ENCODE results near the gene DAPK1. TPM values are rescaled to one million over a fixed set of nuclear protein-coding genes. Genes with fewer than 3 reads are reported as not detected.

DAPK1 gene
- total RNA-seq, 4 donors from 2014 or later: 14.5 to 28.3 (median 20.7) TPM

DNA sequence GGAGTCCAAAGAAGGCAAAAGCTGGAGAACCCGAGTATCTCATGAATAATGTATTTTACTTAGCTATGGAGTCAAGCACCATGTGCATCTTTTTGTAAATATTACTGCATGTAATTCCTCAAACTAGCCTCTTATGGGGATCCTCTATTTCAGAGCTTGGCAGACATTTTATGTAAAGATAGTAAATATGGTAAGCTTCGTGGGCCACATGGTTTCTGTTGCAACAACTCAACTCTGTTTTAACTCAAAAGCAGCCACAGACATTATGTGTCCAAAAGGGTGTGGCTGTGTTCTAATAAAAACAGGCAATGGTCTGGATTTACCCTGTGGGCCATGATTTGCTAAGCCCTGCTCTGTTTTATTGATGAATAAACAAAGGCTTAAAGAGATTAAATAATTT, 17.3 kb downstream of the DAPK1 start:
- no peak for DNase-seq
- Histone ChIP-seq H3K27me3 (no peaks in the 10 kb centered on the region), H3K9me3 (no peaks in the 10 kb centered on the region), H3K36me3 (no peaks in the 10 kb centered on the region), H3K4me3 (no peak overlapping the region), H3K27ac (peak overlapping the region; percentile 11 to 59 (median 46)), H3K4me1 (peaks cover 7 to 54% (median 12%) of the 10 kb centered on the region in 4 donors)
- in situ Hi-C loops (cut with MboI; ENCODE audit: low pct_ligation_motif_present in 1 of 4, low pct_unique_long_range_greater_than_20kb in 1 of 4, low sequenced_read_pairs in 3 of 4): loop anchor here in 1 of 4 donors (25.0 kb wide), 1 partner anchor 97 kb away; no protein-coding TSS in a partner anchor
- intact Hi-C loops (cut with DNase I; ENCODE audit: low total_unique reads): no loop called here
- no peak for TF ChIP-seq POLR2A (IDR thresholded peaks at IDR 0.05)
- peak in 1 of 3 donors; percentile 16 for TF ChIP-seq POLR2AphosphoS5 (IDR thresholded peaks at IDR 0.05)
- 40 to 53% methylated on average over 2 of the region's 2 CpGs for WGBS, 2 donors (ENCODE audit: low coverage in 1 of 2)

DNA sequence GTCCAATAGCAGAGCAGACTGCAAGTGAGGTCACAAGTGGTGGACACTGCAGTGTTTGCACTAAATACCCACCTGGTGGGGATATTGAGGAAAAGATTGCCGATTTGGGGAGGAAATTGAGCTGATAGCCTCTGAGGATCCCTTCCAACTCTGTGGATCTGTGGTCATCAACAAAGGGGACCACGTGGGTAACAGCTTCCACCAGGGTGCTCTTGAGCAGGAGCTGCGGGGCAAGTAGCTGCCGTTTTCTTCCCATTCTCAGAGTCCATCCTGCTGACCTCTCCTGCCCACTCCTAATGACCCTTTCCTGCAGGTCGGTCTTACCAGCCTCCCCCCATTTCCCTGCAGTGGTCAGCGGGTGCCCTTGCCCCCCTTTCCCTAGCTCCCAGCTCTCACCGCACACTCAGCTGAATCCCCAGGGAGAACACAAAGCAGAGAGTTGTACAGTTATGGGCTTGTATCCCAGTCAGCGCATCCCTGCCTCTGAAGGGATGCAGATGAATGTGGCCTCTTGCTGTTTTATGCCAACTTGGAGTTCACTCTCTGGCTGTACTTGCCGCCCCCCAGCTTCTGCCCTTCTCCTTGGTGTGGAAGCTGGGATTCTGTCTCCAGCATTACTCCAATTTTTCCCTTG, 18.0 kb downstream of the DAPK1 start:
- 60 to 79% methylated on average over 3 to 9 of the region's 9 CpGs for WGBS, 2 donors (ENCODE audit: low coverage in 1 of 2)

DNA sequence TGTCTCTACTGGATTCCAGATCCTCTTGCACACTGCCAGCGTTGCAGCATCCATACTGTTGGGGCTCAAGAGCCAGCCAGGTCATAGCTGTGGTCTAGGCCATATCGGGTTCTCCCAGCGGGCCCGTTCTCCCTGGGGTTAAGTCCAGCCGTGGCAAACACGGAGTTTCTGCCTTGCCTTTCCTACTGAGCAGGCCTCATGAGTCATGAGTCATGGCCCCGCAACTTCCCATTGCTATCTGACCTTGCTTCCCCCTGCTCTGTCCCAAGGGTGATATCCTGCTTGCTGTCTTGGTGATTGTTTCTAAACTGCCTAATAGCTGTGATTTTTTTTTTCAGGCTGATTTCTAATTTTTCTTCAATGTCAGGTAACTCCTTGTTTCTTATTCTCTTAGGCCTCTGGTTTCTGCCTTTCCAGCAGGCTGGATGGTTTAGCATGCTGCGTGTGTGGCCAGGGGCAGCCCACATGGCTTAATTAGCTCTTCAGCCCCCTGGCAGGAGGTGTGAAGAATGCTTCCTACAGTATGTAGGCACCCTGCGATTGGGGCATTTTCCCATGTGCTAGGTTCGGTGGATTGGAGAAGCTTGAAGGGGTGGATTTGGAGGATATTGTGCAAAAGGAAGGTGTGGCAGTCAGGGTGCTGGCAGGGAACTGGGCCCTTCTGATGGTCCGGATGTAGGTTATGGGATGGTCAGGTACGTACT, 18.7 kb downstream of the DAPK1 start:
- no peak overlapping the region for H3K4me3 ChIP-seq
- 68 to 100% methylated on average over 1 to 12 of the region's 12 CpGs for WGBS, 2 donors (ENCODE audit: low coverage in 1 of 2)
- DNase-seq: peak; percentile 34
- no peak for TF ChIP-seq POLR2A (IDR thresholded peaks at IDR 0.05)
- no peak for TF ChIP-seq POLR2AphosphoS5 (IDR thresholded peaks at IDR 0.05)
- TF ChIP-seq, protein P1, sequence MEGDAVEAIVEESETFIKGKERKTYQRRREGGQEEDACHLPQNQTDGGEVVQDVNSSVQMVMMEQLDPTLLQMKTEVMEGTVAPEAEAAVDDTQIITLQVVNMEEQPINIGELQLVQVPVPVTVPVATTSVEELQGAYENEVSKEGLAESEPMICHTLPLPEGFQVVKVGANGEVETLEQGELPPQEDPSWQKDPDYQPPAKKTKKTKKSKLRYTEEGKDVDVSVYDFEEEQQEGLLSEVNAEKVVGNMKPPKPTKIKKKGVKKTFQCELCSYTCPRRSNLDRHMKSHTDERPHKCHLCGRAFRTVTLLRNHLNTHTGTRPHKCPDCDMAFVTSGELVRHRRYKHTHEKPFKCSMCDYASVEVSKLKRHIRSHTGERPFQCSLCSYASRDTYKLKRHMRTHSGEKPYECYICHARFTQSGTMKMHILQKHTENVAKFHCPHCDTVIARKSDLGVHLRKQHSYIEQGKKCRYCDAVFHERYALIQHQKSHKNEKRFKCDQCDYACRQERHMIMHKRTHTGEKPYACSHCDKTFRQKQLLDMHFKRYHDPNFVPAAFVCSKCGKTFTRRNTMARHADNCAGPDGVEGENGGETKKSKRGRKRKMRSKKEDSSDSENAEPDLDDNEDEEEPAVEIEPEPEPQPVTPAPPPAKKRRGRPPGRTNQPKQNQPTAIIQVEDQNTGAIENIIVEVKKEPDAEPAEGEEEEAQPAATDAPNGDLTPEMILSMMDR (IDR thresholded peaks at IDR 0.05): no peak
- no peak for TF ChIP-seq EP300 (IDR thresholded peaks at IDR 0.05; ENCODE audit: low read depth)
- H3K36me3 ChIP-seq: no peaks in the 10 kb centered on the region
- H3K27me3 ChIP-seq: no peaks in the 10 kb centered on the region
- in situ Hi-C loops (cut with MboI; ENCODE audit: low pct_ligation_motif_present in 1 of 4, low pct_unique_long_range_greater_than_20kb in 1 of 4, low sequenced_read_pairs in 3 of 4): loop anchor here in 1 of 4 donors (25.0 kb wide), 1 partner anchor 96 kb away; no protein-coding TSS in a partner anchor
- peaks cover 4 to 58% (median 12%) of the 10 kb centered on the region in 4 donors for H3K4me1 ChIP-seq
- peak overlapping the region; percentile 32 to 62 (median 49) for H3K27ac ChIP-seq
- no peaks in the 10 kb centered on the region for H3K9me3 ChIP-seq
- intact Hi-C loops (cut with DNase I; ENCODE audit: low total_unique reads): no loop called here

More for the DNA sequence above, 18.0 kb downstream of the DAPK1 start:
- Histone ChIP-seq H3K36me3 (no peaks in the 10 kb centered on the region), H3K27ac (peak overlapping the region; percentile 32 to 59 (median 46)), H3K27me3 (no peaks in the 10 kb centered on the region), H3K4me1 (peaks cover 4 to 58% (median 12%) of the 10 kb centered on the region in 4 donors), H3K9me3 (no peaks in the 10 kb centered on the region), H3K4me3 (no peak overlapping the region)
- no peak for TF ChIP-seq POLR2AphosphoS5 (IDR thresholded peaks at IDR 0.05)
- TF ChIP-seq, protein P1 (IDR thresholded peaks at IDR 0.05): no peak
- no peak for TF ChIP-seq POLR2A (IDR thresholded peaks at IDR 0.05)
- no peak for TF ChIP-seq EP300 (IDR thresholded peaks at IDR 0.05; ENCODE audit: low read depth)
- DNase-seq: no peak
- intact Hi-C loops (cut with DNase I; ENCODE audit: low total_unique reads) (no loop called here), in situ Hi-C loops (cut with MboI; ENCODE audit: low pct_ligation_motif_present in 1 of 4, low pct_unique_long_range_greater_than_20kb in 1 of 4, low sequenced_read_pairs in 3 of 4) (loop anchor here in 1 of 4 donors (25.0 kb wide), 1 partner anchor 97 kb away; no protein-coding TSS in a partner anchor)

DNA sequence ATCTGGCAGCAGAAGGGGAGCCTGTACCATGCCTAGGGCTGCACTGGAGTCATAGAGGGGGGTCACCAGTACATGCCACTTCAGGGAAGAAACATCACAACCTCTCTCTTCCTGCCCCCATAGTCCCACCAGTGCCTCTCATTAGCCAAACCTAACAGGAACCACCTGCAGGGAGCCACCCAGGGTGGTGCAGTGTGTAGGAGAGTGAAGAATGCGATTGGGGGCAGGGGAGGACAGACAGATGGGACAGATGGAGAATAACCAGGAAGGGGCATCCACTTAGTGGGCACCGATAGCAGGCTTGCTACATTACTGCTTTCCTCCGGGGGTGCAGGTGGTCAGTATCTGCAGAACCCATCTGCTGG, 19.2 kb downstream of the DAPK1 start:
- intact Hi-C loops (cut with DNase I; ENCODE audit: low total_unique reads): no loop called here
- DNase-seq: no peak
- Histone ChIP-seq H3K27ac (peak overlapping the region in 3 of 4 donors; percentile 32 to 62 (median 59)), H3K9me3 (no peaks in the 10 kb centered on the region), H3K4me3 (no peak overlapping the region), H3K4me1 (peaks cover 4 to 58% (median 12%) of the 10 kb centered on the region in 4 donors), H3K36me3 (no peaks in the 10 kb centered on the region), H3K27me3 (no peaks in the 10 kb centered on the region)
- in situ Hi-C loops (cut with MboI; ENCODE audit: low pct_ligation_motif_present in 1 of 4, low pct_unique_long_range_greater_than_20kb in 1 of 4, low sequenced_read_pairs in 3 of 4): loop anchor here in 1 of 4 donors (25.0 kb wide), 1 partner anchor 95 kb away; no protein-coding TSS in a partner anchor
- 77% methylated on average over 3 of the region's 3 CpGs; no CpG with 5 or more reads in 1 of the 2 donors for WGBS, 2 donors (ENCODE audit: low coverage in 1 of 2)
- no peak for TF ChIP-seq EP300 (IDR thresholded peaks at IDR 0.05; ENCODE audit: low read depth)
- TF ChIP-seq, protein P1 (IDR thresholded peaks at IDR 0.05): no peak
- no peak for TF ChIP-seq POLR2A (IDR thresholded peaks at IDR 0.05)
- no peak for TF ChIP-seq POLR2AphosphoS5 (IDR thresholded peaks at IDR 0.05)

Data from transverse colon (tissue), 4 donors.